ENCODE measurements around the gene C16orf92.

- TF ChIP-seq EZH2 (IDR thresholded peaks at IDR 0.05; ENCODE audit: borderline replicate concordance, low read depth, low read length, severe bottlenecking) = no peak
- TF ChIP-seq CTCF (IDR thresholded peaks at IDR 0.05; ENCODE audit: borderline replicate concordance, extremely low read depth, low read length, poor library complexity, severe bottlenecking) = no peak
These were observed 38.0 kb downstream of the C16orf92 start for GRCh38 chr16:30060836-30061554.

Measured in DND-41 (cell line).